SU-DHL-6 (cell line): ENCODE data around the gene HELZ.

ENCODE experiments used
- EZH2phosphoT487 ChIP-seq: fragments of 200-600 bp; sonication (generic), shearing (Covaris generic); conservative IDR thresholded peaks from 2 replicates; pipeline ENCODE4 v1.6.1; 2018; ENCODE audit warnings: mild to moderate bottlenecking, antibody characterized with exemption, low read length, moderate library complexity, mixed read lengths
- TF ChIP-seq, protein P1 (sequence below): fragments of 200-600 bp; sonication (generic); IDR thresholded peaks from one replicate; pipeline ENCODE4 v1.5.1; 2017; ENCODE audit warnings: antibody characterized with exemption, mild to moderate bottlenecking, low read length, moderate library complexity; ENCODE audit not compliant: insufficient read depth, poor library complexity, severe bottlenecking

DNA sequence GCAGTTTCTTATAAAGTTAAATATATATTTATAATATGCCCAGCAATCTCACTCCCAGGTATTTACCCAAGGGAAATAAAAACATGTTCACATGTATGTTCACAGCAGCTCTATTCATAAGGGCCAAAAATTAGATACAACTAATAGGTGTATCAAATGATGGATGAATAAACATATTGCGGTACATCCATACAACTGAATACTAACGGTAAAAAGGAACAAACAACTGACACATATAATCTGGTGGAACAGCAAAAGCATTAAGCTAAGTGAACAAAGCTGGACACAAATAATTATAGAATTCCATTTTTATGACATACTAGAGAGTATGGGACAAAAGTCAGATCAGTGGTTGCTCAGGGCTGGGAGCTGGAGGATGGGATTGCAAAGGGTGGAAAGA is 125.9 kb downstream of the HELZ start:
- TF ChIP-seq, protein P1, sequence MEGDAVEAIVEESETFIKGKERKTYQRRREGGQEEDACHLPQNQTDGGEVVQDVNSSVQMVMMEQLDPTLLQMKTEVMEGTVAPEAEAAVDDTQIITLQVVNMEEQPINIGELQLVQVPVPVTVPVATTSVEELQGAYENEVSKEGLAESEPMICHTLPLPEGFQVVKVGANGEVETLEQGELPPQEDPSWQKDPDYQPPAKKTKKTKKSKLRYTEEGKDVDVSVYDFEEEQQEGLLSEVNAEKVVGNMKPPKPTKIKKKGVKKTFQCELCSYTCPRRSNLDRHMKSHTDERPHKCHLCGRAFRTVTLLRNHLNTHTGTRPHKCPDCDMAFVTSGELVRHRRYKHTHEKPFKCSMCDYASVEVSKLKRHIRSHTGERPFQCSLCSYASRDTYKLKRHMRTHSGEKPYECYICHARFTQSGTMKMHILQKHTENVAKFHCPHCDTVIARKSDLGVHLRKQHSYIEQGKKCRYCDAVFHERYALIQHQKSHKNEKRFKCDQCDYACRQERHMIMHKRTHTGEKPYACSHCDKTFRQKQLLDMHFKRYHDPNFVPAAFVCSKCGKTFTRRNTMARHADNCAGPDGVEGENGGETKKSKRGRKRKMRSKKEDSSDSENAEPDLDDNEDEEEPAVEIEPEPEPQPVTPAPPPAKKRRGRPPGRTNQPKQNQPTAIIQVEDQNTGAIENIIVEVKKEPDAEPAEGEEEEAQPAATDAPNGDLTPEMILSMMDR, result no peak
- TF ChIP-seq EZH2phosphoT487, result no peak
